ENCODE measurements around the gene RAB11A. TPM values are rescaled to one million over a fixed set of nuclear protein-coding genes. Genes with fewer than 3 reads are reported as not detected.
"Not testable (repeated sequence)": the region's sequence is repeated elsewhere in the genome, so short reads cannot be mapped to it uniquely, and the experiment has no call there.

Gene RAB11A
- total and polyA plus RNA-seq, 2 of the 13 experiments (the other 11 are each of a cell fraction or from before 2014, with no cell fraction given) = 161 to 162 TPM

DNA sequence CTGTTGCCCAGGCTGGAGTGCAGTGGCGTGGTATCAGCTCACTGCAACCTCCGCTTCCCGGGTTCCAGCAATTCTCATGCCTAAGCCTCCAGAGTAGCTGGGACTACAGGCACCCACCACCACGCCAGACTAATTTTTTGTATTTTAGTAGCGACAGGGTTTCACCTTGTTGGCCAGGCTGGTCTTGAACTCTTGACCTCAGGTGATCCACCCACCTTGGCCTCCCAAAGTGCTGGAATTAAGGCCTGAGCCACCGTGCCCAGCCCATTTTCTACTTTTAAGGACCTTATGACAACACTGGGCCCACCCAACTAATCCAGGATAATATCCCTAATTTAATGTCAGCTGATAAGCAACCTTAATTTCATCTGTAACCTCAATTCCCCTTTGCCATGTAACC is 1.4 kb upstream of the RAB11A start:
- H3K27ac ChIP-seq (ENCODE audit: extremely low read length, insufficient read depth, low read length); CTCF ChIA-PET (ENCODE audit: low intra/inter-chr PET ratio, low total read pairs); ATAC-seq; DNase-seq (ENCODE audit: low spot score); intact Hi-C loops (cut with micrococcal nuclease; ENCODE audit: unreplicated experiment); BruUV-seq (replicated peaks); H2AFZ ChIP-seq (ENCODE audit: low read length); H3K36me3 ChIP-seq (replicated peaks in 1 of 2; ENCODE audit: control insufficient read depth in 1 of 2, insufficient read depth in 2 of 2, low read length in 2 of 2); H3K9ac ChIP-seq (ENCODE audit: insufficient read depth, low read depth, low read length); FAIRE-seq; H3K27me3 ChIP-seq (ENCODE audit: control insufficient read depth in 1 of 2, insufficient read depth in 2 of 2, low read length in 2 of 2); H3K9me3 ChIP-seq (ENCODE audit: low read length): not testable (repeated sequence)
- Histone ChIP-seq H3K4me3 (replicated peaks in 1 of 3; ENCODE audit: insufficient read depth in 1 of 3, low read depth in 2 of 3, low read length in 3 of 3) (peak overlapping the region in 2 of 3 experiments; percentile 68 to 97; a peak in 4 of 6 replicates), H4K20me1 (ENCODE audit: insufficient read depth, low read length) (peaks cover 17% of the 10 kb centered on the region), H3K4me2 (ENCODE audit: low read depth, low read length) (peak overlapping the region; percentile 69), H3K79me2 (ENCODE audit: insufficient read depth, low read length) (peaks cover 35% of the 10 kb centered on the region), H3K4me1 (ENCODE audit: insufficient read depth, low read length) (peaks cover 53% of the 10 kb centered on the region)
- POLR2A ChIA-PET = interaction anchor here (4.2 kb wide), 2 partner anchors 35 to 257 kb away, joined by 27 to 34 read pairs; partner anchors contain the start of gene INTS14
- TF ChIP-seq ZMYM2 (CRISPR knock-in tag; IDR thresholded peaks at IDR 0.05) (0 out of 2 replicates have a peak, but pooled peaks have one; percentile 11), ZNF772 (CRISPR knock-in tag; IDR thresholded peaks at IDR 0.05) (peak; percentile 78; the same call in 1 of the 2 replicates)
- in situ Hi-C loops (cut with HindIII; ENCODE audit: extremely low pct_ligation_motif_present, low pct_unique_long_range_greater_than_20kb) = loop anchor here (25.0 kb wide), 1 partner anchor 231 kb away; no protein-coding TSS in a partner anchor
- 82% methylated on average over 6 of the region's 6 CpGs for WGBS (ENCODE audit: low lambda C conversion rate)

DNA sequence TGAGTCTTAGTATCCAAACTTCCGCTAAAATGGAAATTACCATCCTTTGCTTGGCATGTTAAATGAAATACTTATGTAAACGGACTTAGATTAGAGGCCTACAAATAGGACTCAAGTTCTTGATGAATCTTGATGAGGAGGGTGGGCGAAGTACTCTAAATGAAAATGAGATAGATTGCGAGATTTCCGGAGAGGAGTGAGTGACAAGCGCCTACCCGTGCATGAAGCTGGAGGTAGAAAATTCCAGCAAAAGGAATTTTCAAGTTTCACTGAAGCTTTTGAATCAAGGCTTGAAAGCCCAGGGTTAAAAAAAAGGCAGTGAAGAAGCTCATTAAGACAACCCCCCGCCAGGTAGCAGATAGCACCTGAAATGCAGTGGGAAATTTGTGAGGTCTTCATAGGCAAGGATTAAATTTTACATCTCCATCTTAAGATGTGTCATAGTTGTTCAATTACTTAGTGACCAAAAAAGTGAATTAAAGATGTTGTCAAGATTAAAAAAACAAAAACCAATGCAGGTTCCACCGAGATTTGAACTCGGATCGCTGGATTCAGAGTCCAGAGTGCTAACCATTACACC is 655 bp upstream of the RAB11A start:
- Histone ChIP-seq H3K79me2 (ENCODE audit: insufficient read depth, low read length) (peaks cover 42% of the 10 kb centered on the region), H3K36me3 (replicated peaks in 1 of 2; ENCODE audit: control insufficient read depth in 1 of 2, insufficient read depth in 2 of 2, low read length in 2 of 2) (no peaks in the 10 kb centered on the region), H3K27ac (ENCODE audit: extremely low read length, insufficient read depth, low read length) (peak overlapping the region; percentile 87), H3K4me1 (ENCODE audit: insufficient read depth, low read length) (peaks cover 48% of the 10 kb centered on the region), H2AFZ (ENCODE audit: low read length) (no peak overlapping the region), H3K27me3 (ENCODE audit: control insufficient read depth in 1 of 2, insufficient read depth in 2 of 2, low read length in 2 of 2) (no peaks in the 10 kb centered on the region; a peak in 1 of 5 replicates), H3K9me3 (ENCODE audit: low read length) (no peaks in the 10 kb centered on the region), H3K4me2 (ENCODE audit: low read depth, low read length) (peak overlapping the region; percentile 69), H3K4me3 (replicated peaks in 1 of 3; ENCODE audit: insufficient read depth in 1 of 3, low read depth in 2 of 3, low read length in 3 of 3) (peak overlapping the region; percentile 68 to 97 (median 88)), H3K9ac (ENCODE audit: insufficient read depth, low read depth, low read length) (peak overlapping the region; percentile 90), H4K20me1 (ENCODE audit: insufficient read depth, low read length) (peaks cover 24% of the 10 kb centered on the region)
- ATAC-seq = no peak
- WGBS (ENCODE audit: low lambda C conversion rate) = 40% methylated on average over 11 of the region's 11 CpGs
- in situ Hi-C loops (cut with HindIII; ENCODE audit: extremely low pct_ligation_motif_present, low pct_unique_long_range_greater_than_20kb) = loop anchor here (25.0 kb wide), 1 partner anchor 231 kb away; no protein-coding TSS in a partner anchor
- CTCF ChIA-PET (ENCODE audit: low intra/inter-chr PET ratio, low total read pairs) = interaction anchor here (1.6 kb wide), 1 partner anchor 258 kb away, joined by 3 read pairs; the partner anchor contains the start of gene INTS14
- no peak for DNase-seq (ENCODE audit: low spot score)
- POLR2A ChIA-PET = interaction anchor here (0.8 to 4.2 kb wide), 12 partner anchors 9 to 636 kb away, joined by 3 to 34 read pairs (median 4); partner anchors contain the start of genes INTS14 and ZWILCH
- intact Hi-C loops (cut with micrococcal nuclease; ENCODE audit: unreplicated experiment) = loop anchor here (1.0 kb wide), 1 partner anchor 257 kb away; the partner anchor contains the start of gene INTS14
- no peak for FAIRE-seq
- BruUV-seq (replicated peaks) = TSS peak; percentile 95
- no peak for TF ChIP-seq THYN1 (CRISPR knock-in tag; IDR thresholded peaks at IDR 0.05; ENCODE audit: borderline replicate concordance, low read depth)
- TF ChIP-seq MAF1 (CRISPR knock-in tag; IDR thresholded peaks at IDR 0.05; ENCODE audit: borderline replicate concordance) = peak; percentile 97; the same call in 1 of the 2 replicates
- TF ChIP-seq ARNT2 (CRISPR knock-in tag; IDR thresholded peaks at IDR 0.05; ENCODE audit: low read depth) = no peak
- 0 out of 2 replicates have a peak, but pooled peaks have one; percentile 5 for TF ChIP-seq NAIF1 (CRISPR knock-in tag; IDR thresholded peaks at IDR 0.05; ENCODE audit: borderline replicate concordance)
- peak; percentile 26; the same call in 1 of the 2 replicates for TF ChIP-seq NR2F6 (IDR thresholded peaks at IDR 0.05)
- no peak for TF ChIP-seq NR2F6 (CRISPR knock-in tag; IDR thresholded peaks at IDR 0.05)
- TF ChIP-seq, protein P1, sequence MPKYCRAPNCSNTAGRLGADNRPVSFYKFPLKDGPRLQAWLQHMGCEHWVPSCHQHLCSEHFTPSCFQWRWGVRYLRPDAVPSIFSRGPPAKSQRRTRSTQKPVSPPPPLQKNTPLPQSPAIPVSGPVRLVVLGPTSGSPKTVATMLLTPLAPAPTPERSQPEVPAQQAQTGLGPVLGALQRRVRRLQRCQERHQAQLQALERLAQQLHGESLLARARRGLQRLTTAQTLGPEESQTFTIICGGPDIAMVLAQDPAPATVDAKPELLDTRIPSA (CRISPR knock-in tag; IDR thresholded peaks at IDR 0.05; ENCODE audit: borderline replicate concordance) = 0 out of 2 replicates have a peak, but pooled peaks have one; percentile 17
- TF ChIP-seq ZNF24 (IDR thresholded peaks at IDR 0.05) = peak; percentile 98
- 0 out of 2 replicates have a peak, but pooled peaks have one; percentile 53 for TF ChIP-seq SMAD3 (CRISPR knock-in tag; IDR thresholded peaks at IDR 0.05)
- peak; percentile 48; the same call in 1 of the 2 replicates for TF ChIP-seq HNF4A (CRISPR knock-in tag; IDR thresholded peaks at IDR 0.05)
- TF ChIP-seq ZNF121 (CRISPR knock-in tag; IDR thresholded peaks at IDR 0.05) = 0 out of 2 replicates have a peak, but pooled peaks have one; percentile 0

All from HepG2 (cell line).